Glutamatergic neuron (in vitro differentiated cells): Measurements from ENCODE around the gene CLNK. TPM values are rescaled to one million over a fixed set of nuclear protein-coding genes. Genes with fewer than 3 reads are reported as not detected.

Experiments
- DNase-seq: peaks from one replicate; pipeline ENCODE4 v3.0.0; 2022
- H3K27ac Mint-ChIP-seq: one replicate; pipeline ENCODE4 v1.8.0; 2020; ENCODE audit warnings: mild to moderate bottlenecking, mixed read lengths, inconsistent platforms; ENCODE audit not compliant: unreplicated experiment
- H3K27me3 Mint-ChIP-seq: one replicate; pipeline ENCODE4 v1.8.0; 2020; ENCODE audit warnings: mild to moderate bottlenecking, moderate library complexity, mixed read lengths, inconsistent platforms; ENCODE audit not compliant: unreplicated experiment
- H3K36me3 Mint-ChIP-seq: one replicate; pipeline ENCODE4 v1.8.0; 2020; ENCODE audit warnings: mild to moderate bottlenecking, mixed read lengths, inconsistent platforms; ENCODE audit not compliant: unreplicated experiment
- H3K4me1 Mint-ChIP-seq: one replicate; pipeline ENCODE4 v1.8.0; 2020; ENCODE audit warnings: mild to moderate bottlenecking, low read depth, mixed read lengths, inconsistent platforms; ENCODE audit not compliant: unreplicated experiment
- H3K4me3 Mint-ChIP-seq: one replicate; pipeline ENCODE4 v1.8.0; 2020; ENCODE audit warnings: mild to moderate bottlenecking, mixed read lengths, inconsistent platforms; ENCODE audit not compliant: unreplicated experiment
- H3K9me3 Mint-ChIP-seq: one replicate; pipeline ENCODE4 v1.8.0; 2020; ENCODE audit warnings: mild to moderate bottlenecking, moderate library complexity, mixed read lengths, inconsistent platforms; ENCODE audit not compliant: unreplicated experiment
- CTCF ChIP-seq: fragments of 200-600 bp; sonication (generic); IDR thresholded peaks from one replicate; pipeline ENCODE4 v1.5.0; 2021; ENCODE audit not compliant: partially characterized antibody, unreplicated experiment
- long read RNA-seq: library from polyadenylated mRNA; unstranded; transcript quantifications from one replicate; pipeline ENCODE4 v2.0.0, GENCODE V29; 2020; ENCODE audit not compliant: unreplicated experiment
- total RNA-seq: library from RNA; stranded (reverse); fragmentation: NEBNext Ultra II Directional; extraction: Animal tissue kit (Norgen Biotek cat#: 25700); gene quantifications from one replicate; pipeline ENCODE4 v1.2.1, GENCODE V29; 2021; ENCODE audit not compliant: unreplicated experiment

The CLNK gene
- not detected for total RNA-seq
- long read RNA-seq = 0 reads

- Mint-ChIP-seq H3K4me1 (no peaks in the 10 kb centered on the region), H3K36me3 (no peaks in the 10 kb centered on the region), H3K27me3 (no peaks in the 10 kb centered on the region), H3K27ac (no peak within 1 kb of the TSS), H3K9me3 (no peaks in the 10 kb centered on the region), H3K4me3 (no peak within 1 kb of the TSS)
- DNase-seq = no peak
- TF ChIP-seq CTCF = no peak
Measured at GRCh38 chr4:10684631-10685030, at the start of gene CLNK. Gene CLNK (minus strand): TSS chr4:10684768. CDS start chr4:10667869, 16,899 bp downstream.

- no peak overlapping the region for H3K4me3 Mint-ChIP-seq
- no peaks in the 10 kb centered on the region for H3K9me3 Mint-ChIP-seq
- TF ChIP-seq CTCF = no peak
- H3K36me3 Mint-ChIP-seq = no peaks in the 10 kb centered on the region
- H3K27me3 Mint-ChIP-seq = no peaks in the 10 kb centered on the region
- no peak overlapping the region for H3K27ac Mint-ChIP-seq
- peaks cover 5% of the 10 kb centered on the region for H3K4me1 Mint-ChIP-seq
- no peak for DNase-seq
Measured at GRCh38 chr4:10733481-10734062, 49.0 kb upstream of the CLNK start.

GRCh38 chr4:10732914-10733415, 48.4 kb upstream of the CLNK start:
- Mint-ChIP-seq H3K27me3 (no peaks in the 10 kb centered on the region), H3K9me3 (no peaks in the 10 kb centered on the region), H3K4me1 (peaks cover 5% of the 10 kb centered on the region), H3K36me3 (no peaks in the 10 kb centered on the region), H3K27ac (no peak overlapping the region), H3K4me3 (no peak overlapping the region)
- no peak for DNase-seq
- no peak for TF ChIP-seq CTCF

- DNase-seq = no peak
- Mint-ChIP-seq H3K27me3 (no peaks in the 10 kb centered on the region), H3K4me3 (no peak overlapping the region), H3K4me1 (peaks cover 5% of the 10 kb centered on the region), H3K9me3 (no peaks in the 10 kb centered on the region), H3K27ac (no peak overlapping the region), H3K36me3 (no peaks in the 10 kb centered on the region)
- no peak for TF ChIP-seq CTCF
Measured at GRCh38 chr4:10732235-10732913, 47.8 kb upstream of the CLNK start.

GRCh38 chr4:10731690-10732089, 47.1 kb upstream of the CLNK start:
- Mint-ChIP-seq H3K27ac (no peak overlapping the region), H3K36me3 (no peaks in the 10 kb centered on the region), H3K4me1 (peaks cover 5% of the 10 kb centered on the region), H3K4me3 (no peak overlapping the region), H3K27me3 (no peaks in the 10 kb centered on the region), H3K9me3 (no peaks in the 10 kb centered on the region)
- DNase-seq = no peak
- TF ChIP-seq CTCF = no peak
